ENCODE data around the gene FBXL16.

- no peak for TF ChIP-seq CTCF (IDR thresholded peaks at IDR 0.05)
- no peak for TF ChIP-seq POLR2A (IDR thresholded peaks at IDR 0.05)
- no peak for TF ChIP-seq POLR2AphosphoS5 (IDR thresholded peaks at IDR 0.05)
Observed at GRCh38 chr16:670485-671352, 34.9 kb downstream of the FBXL16 start.

Measured in breast epithelium (tissue), 3 donors.